Duodenal mucosa (tissue), 2 donors: ENCODE results near the gene NKRF.

Experiments used
- H3K27ac ChIP-seq: one replicate; pipeline ENCODE4 v1.7.0; 2013; ENCODE audit warnings: low read depth, low read length
- H3K27me3 ChIP-seq, 2 donors: one replicate each; pipeline ENCODE4 v1.7.0; 2013; ENCODE audit warnings: low read length in 2 of 2, control low read depth in 1 of 2; ENCODE audit not compliant: insufficient read depth in 2 of 2, control insufficient read depth in 1 of 2
- H3K36me3 ChIP-seq, 2 donors: one replicate each; pipeline ENCODE4 v1.7.0; 2013; ENCODE audit warnings: low read length in 2 of 2, control low read depth in 1 of 2; ENCODE audit not compliant: insufficient read depth in 2 of 2, control insufficient read depth in 1 of 2
- H3K4me1 ChIP-seq, 2 donors: one replicate each; pipeline ENCODE4 v1.7.0; 2013; ENCODE audit warnings: low read length in 2 of 2, control low read depth in 1 of 2; ENCODE audit not compliant: insufficient read depth in 2 of 2, control insufficient read depth in 1 of 2
- H3K4me3 ChIP-seq, 2 donors: one replicate each; pipeline ENCODE4 v1.7.0; 2013; ENCODE audit warnings: low read length in 2 of 2, low read depth in 1 of 2
- H3K9ac ChIP-seq, 2 donors: one replicate each; pipeline ENCODE4 v1.7.0; 2013; ENCODE audit warnings: low read length in 2 of 2, low read depth in 1 of 2
- H3K9me3 ChIP-seq, 2 donors: one replicate each; pipeline ENCODE4 v1.7.0; 2013; ENCODE audit warnings: low read length in 2 of 2, control low read depth in 1 of 2; ENCODE audit not compliant: control insufficient read depth in 1 of 2

NKRF gene

DNA sequence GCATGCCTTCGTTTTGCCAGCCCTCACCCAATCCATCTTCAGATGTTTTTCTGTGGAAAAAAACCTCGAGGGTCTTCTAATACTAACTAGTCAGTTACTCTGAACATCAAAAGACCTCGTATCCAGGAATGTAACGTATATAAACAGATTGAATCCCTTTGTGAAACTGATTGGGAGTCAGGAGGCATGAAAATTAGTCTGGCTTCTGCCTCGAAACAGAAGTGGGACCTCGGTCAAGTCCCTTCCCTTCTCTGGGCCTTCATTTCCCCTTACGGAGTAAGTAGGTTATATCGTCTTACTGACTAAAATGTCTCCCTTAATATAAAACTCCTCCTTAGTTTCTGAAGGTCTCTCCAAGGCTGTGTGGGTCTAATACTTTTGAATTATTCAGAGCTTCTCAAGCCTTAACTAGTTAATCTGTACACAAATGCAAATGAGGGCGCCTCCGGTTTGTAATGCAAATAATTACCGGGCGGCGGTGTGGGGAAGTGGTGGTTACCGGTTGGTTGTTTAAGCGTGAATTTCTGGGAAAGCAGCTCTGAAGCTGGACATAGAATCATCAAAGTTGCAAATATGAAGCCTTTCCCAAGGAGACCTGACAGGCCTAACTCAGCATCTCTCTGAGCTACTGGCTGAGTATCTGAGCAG is 11.4 kb upstream of the NKRF start:
- Histone ChIP-seq H3K27me3 (no peaks in the 10 kb centered on the region), H3K27ac (no peak overlapping the region), H3K9ac (no peak overlapping the region), H3K4me1 (no peaks in the 10 kb centered on the region), H3K4me3 (no peak overlapping the region), H3K36me3 (no peaks in the 10 kb centered on the region), H3K9me3 (no peaks in the 10 kb centered on the region)

DNA sequence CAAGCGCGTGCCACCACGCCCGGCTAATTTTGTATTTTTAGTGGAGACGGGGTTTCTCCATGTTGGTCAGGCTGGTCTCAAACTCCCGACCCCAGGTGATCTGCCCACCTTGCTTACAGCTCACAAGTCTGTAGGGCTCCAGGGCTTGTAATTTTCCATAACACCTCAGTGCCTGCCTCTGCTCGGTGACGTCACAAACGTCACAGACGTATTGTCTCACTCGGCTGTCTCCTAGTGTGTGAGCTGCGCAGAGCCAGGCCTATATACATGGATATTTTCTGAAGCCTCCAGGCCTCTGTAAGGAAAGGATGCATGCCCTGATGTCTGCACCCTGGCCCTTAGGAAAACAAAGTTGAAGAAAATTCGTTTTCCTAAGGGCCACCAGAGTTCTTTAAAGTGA is 8.6 kb upstream of the NKRF start:
- no peaks in the 10 kb centered on the region for H3K9me3 ChIP-seq
- no peaks in the 10 kb centered on the region for H3K36me3 ChIP-seq
- no peak overlapping the region for H3K4me3 ChIP-seq
- H3K4me1 ChIP-seq, result no peaks in the 10 kb centered on the region
- no peaks in the 10 kb centered on the region for H3K27me3 ChIP-seq
- no peak overlapping the region for H3K27ac ChIP-seq
- H3K9ac ChIP-seq, result no peak overlapping the region

DNA sequence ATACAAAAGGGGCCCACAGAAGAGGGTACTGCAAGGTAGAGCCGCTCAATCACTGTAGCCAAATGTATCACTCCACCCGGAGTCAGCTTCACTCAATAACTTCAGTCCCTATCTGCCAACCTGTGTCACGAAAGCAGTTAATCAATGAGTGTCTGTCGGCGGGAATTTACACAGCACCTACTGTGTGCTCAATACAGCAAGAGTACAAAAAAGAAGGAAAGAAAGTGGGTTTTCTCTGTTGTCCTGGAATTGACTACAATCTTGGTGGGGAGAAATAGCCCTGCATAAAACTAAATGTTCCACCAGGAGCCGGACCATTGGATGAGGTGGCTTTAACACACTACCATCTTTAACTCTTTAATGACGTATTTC is 780 bp upstream of the NKRF start:
- Histone ChIP-seq H3K9ac (peak overlapping the region; percentile 85), H3K27me3 (no peaks in the 10 kb centered on the region), H3K36me3 (no peaks in the 10 kb centered on the region), H3K27ac (peak overlapping the region; percentile 89), H3K9me3 (no peaks in the 10 kb centered on the region), H3K4me1 (peaks cover 0 to 4% of the 10 kb centered on the region in 2 donors), H3K4me3 (peak overlapping the region; percentile 87 to 89)

DNA sequence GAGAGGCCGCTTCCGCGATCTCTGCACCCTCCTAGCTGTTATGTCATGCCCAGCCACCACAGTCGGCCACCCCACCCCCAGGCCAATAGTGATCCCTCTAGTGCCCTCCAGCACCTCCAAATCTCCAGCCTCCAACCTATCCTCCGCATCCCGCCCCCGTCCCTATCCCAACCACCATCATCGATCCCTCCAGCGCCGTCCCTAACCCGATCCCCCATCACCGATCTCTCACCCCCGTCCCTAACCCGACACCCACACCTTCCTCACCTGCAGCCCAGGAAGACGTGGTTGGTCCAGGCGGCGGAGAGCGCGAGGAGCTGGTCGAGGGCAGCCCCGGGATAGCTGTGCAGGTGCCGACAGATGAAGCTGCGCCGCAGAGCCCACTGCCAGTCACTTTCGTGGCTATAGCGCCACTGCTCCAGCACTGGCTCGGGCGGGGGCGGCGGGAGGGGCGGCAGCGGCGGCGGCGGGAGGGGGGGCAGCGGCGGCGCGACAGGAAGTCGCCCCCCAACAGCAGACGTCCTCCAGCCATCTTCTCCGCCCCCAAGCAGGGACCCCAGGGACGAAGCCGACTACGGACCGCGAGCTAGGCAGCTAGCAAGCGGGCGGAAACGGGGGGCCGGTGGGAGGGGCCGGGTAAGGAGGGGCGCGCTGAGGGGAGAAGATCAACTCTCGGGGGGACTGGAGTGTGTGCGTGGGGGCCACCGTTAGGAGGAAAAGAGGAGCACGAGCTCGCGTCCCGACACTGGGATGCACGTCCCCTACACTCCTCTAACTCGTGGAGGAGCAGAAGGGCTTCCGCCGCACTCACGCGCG is 552 bp downstream of the NKRF start:
- Histone ChIP-seq H3K4me3 (peak overlapping the region; percentile 87 to 89), H3K27ac (peak overlapping the region; percentile 89), H3K9me3 (no peaks in the 10 kb centered on the region), H3K36me3 (no peaks in the 10 kb centered on the region), H3K9ac (peak overlapping the region; percentile 85), H3K4me1 (peaks cover 0 to 4% of the 10 kb centered on the region in 2 donors), H3K27me3 (no peaks in the 10 kb centered on the region)

DNA sequence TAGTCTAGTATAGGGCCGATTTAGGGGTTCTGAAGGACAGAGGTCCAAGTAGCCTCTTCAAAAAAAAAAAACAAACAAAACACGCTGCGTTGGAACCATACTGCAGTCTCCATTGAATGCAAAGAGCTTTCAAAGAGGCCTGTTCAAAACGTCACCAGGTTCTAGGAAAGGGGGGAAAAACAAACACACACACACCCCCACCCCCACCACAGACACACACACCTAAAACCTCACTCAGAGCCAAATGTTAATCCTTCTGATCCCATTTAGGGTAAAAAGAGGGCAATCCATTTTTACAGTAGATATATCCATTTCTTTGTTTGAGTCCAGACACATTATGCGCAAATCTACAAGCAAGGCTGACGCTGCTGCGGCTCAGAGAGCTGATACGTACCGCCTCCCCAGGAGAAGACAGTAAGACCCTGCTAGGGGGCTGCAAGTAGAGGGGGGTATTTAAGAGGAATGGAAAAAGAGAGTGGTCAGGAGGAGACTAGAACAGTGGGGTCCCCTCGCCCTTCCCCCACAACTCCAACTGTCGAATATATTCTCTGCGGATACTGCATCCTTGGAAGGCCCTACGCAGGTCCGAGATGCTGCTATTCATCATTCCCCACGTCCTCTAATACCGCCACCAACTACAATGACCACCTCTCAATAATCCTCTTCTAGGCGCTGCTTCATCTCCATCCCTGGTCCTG is 1.3 kb downstream of the NKRF start:
- H3K36me3 ChIP-seq, result no peaks in the 10 kb centered on the region
- peak overlapping the region; percentile 77 to 89 for H3K4me3 ChIP-seq
- H3K27ac ChIP-seq, result no peak overlapping the region
- peak overlapping the region; percentile 68 to 70 for H3K9ac ChIP-seq
- no peaks in the 10 kb centered on the region for H3K9me3 ChIP-seq
- H3K4me1 ChIP-seq, result peaks cover 0 to 4% of the 10 kb centered on the region in 2 donors
- no peaks in the 10 kb centered on the region for H3K27me3 ChIP-seq

DNA sequence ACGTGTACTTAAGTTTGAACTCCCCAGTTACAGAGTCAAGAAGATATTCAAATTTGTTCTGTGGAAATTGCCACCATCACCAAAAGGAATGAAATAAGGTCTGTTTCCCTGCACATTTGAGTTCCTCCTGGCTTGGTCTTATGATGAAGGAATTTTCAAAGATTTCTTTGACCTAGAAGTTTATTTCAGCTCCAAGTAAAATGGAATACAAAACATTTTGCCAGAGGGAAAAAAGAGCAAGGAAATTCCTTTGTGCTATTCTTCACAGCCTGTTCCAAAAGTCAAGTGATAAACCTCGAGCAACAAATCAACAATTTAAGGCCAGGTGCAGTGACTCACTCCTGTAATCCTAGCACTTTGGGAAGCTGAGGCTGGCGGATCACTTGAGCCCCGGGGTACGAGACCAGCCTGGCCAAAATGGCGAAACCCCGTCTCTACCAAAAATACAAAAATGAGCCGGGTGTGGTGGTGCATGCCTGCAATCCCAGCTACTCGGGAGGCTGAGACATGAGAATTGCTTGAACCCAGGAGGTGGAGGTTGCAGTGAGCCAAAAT is 3.4 kb downstream of the NKRF start:
- H3K4me1 ChIP-seq, result peaks cover 0 to 4% of the 10 kb centered on the region in 2 donors
- H3K27ac ChIP-seq, result no peak overlapping the region
- no peak overlapping the region for H3K4me3 ChIP-seq
- no peaks in the 10 kb centered on the region for H3K36me3 ChIP-seq
- no peak overlapping the region for H3K9ac ChIP-seq
- H3K9me3 ChIP-seq, result no peaks in the 10 kb centered on the region
- H3K27me3 ChIP-seq, result no peaks in the 10 kb centered on the region

DNA sequence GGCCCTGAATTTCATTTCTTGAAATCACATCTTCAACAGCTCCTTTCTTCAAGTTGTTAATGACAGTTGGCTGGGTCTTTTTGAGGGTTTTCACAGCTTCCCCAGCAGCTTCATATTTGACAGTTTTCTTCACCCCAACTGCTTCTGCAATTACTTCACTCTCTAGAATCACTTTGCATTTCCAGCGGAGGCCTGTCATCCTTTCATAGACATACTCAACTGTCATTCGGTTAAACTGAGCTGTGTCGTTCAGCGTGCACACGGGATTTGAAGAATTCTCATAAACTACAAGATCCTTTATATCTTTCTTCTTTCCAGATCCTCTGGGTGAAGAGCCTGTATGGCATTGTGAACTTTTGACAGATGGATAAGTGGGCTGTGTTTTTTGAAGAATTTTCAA is 16.4 kb downstream of the NKRF start:
- Histone ChIP-seq H3K27ac (no peak overlapping the region), H3K4me1 (no peaks in the 10 kb centered on the region), H3K36me3 (peaks cover 11 to 27% of the 10 kb centered on the region in 2 donors), H3K9ac (no peak overlapping the region), H3K4me3 (no peak overlapping the region), H3K27me3 (no peaks in the 10 kb centered on the region), H3K9me3 (no peaks in the 10 kb centered on the region)

DNA sequence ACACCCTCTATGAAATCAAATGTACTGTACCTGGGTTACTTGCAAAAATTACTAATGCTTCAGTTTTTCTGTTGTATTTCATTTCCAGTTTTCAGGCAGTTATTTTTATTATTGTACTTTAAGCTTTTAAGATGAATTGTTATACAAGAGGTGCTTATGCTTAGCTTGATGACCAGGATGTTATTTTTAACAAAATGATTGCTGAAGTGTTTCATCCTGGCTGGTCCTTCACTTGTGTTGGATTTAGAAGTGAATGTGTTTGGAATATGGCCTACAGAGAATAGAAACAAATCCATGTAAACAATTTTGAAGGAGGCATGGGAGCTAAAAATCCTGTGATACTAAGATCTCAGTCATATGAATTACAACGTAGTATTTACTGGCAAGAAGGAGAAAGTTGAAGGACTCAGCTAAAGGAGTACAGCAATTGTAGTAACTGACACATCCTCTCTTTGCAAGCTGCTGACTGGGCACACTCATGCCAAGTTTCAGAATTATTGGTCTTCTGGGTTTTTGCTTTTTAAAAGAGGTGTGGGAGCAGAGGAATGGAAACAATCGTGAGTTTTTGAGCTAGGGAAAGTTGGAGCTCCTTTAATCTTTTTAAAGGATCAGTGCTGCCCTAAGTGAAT is 22.7 kb downstream of the NKRF start:
- no peaks in the 10 kb centered on the region for H3K4me1 ChIP-seq
- H3K27me3 ChIP-seq, result no peaks in the 10 kb centered on the region
- H3K9ac ChIP-seq, result no peak overlapping the region
- no peak overlapping the region for H3K27ac ChIP-seq
- H3K36me3 ChIP-seq, result no peaks in the 10 kb centered on the region
- no peak overlapping the region for H3K4me3 ChIP-seq
- H3K9me3 ChIP-seq, result no peaks in the 10 kb centered on the region

DNA sequence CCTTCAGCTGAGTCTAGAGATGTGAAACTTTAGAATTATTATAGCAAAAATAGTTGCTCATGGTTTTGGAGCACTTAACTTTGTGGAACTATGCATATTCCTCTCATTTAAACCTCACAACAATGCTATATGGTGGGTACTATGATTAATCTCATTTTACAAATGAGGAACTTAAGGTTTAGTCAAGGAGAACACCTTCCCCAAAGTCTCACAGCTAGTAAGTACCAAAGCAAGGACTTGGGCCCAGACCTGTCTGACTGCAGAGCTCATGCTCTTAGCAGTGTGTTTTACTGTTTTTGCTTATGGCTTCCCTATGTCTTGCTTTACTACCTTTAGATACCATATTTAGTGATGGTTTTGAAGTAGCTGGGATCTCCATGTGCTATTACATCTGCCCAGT is 26.8 kb downstream of the NKRF start:
- no peak overlapping the region for H3K27ac ChIP-seq
- H3K9ac ChIP-seq, result no peak overlapping the region
- no peaks in the 10 kb centered on the region for H3K9me3 ChIP-seq
- H3K4me3 ChIP-seq, result no peak overlapping the region
- H3K36me3 ChIP-seq, result no peaks in the 10 kb centered on the region
- H3K27me3 ChIP-seq, result no peaks in the 10 kb centered on the region
- peaks cover 7 to 9% of the 10 kb centered on the region in 2 donors for H3K4me1 ChIP-seq
